ENCODE results near the gene ULBP3. TPM values are rescaled to one million over a fixed set of nuclear protein-coding genes. Genes with fewer than 3 reads are reported as not detected.

The ULBP3 gene
- 4.5 and 4.6 TPM in 2 replicates for total RNA-seq

GRCh38 chr6:150068720-150069648 lies at the start of gene ULBP3:
Gene ULBP3, minus strand, starts transcription at chr6:150069121. Its CDS starts 55 bp downstream, at chr6:150069066.

GRCh38 chr6:150025201-150025917 lies 43.6 kb downstream of the ULBP3 start, which contains the start of gene RAET1L:
Gene RAET1L, minus strand, starts transcription at chr6:150025532. Its CDS starts 61 bp downstream, at chr6:150025471.

Other genes with a start within 250 kb of the ULBP3 start
- 55.3 and 129 TPM in 2 replicates for gene LRP11, start 204.8 kb downstream of the ULBP3 start, total RNA-seq
- 1.7 and 6.5 TPM in 2 replicates for gene RAET1E, start 171.0 kb downstream of the ULBP3 start, total RNA-seq
- 7.6 and 20.4 TPM in 2 replicates for gene RAET1G, start 146.0 kb downstream of the ULBP3 start, total RNA-seq
- gene ULBP2, start 127.1 kb downstream of the ULBP3 start, total RNA-seq, result 11.4 and 14.1 TPM in 2 replicates
- 1.3 and 2.8 TPM in 2 replicates for gene ULBP1, start 105.2 kb downstream of the ULBP3 start, total RNA-seq
- 0.78 and 1.1 TPM in 2 replicates for gene RAET1L, start 43.6 kb downstream of the ULBP3 start, total RNA-seq
- gene PPP1R14C, start 73.9 kb upstream of the ULBP3 start, total RNA-seq, result 38.1 and 58.3 TPM in 2 replicates